T follicular helper cell (primary cell): ENCODE measurements around the gene SLC10A6.
"Not testable (repeated sequence)": the region's sequence is repeated elsewhere in the genome, so short reads cannot be mapped to it uniquely, and the experiment has no call there.

Experiments used
- DNase-seq: peaks from one replicate; pipeline ENCODE4 v3.0.0-alpha.2; 2020; ENCODE audit warnings: low read depth
- total RNA-seq, 2 experiments: gene quantifications; one replicate each; lab custom pipeline; 2026; lab: John Stamatoyannopoulos, UW

Gene SLC10A6
- 0 reads per million in 2 experiments for total RNA-seq

GRCh38 chr4:86848732-86849619, at the start of gene SLC10A6:
Gene SLC10A6, minus strand, starts transcription at chr4:86849384. Its CDS starts 269 bp downstream, at chr4:86849115.
- no peak for DNase-seq

- no peak for DNase-seq
These were observed 49.4 kb upstream of the SLC10A6 start for GRCh38 chr4:86898562-86898961.

GRCh38 chr4:86896596-86896995, 47.4 kb upstream of the SLC10A6 start:
- DNase-seq, result no peak

GRCh38 chr4:86895692-86896488, 46.7 kb upstream of the SLC10A6 start:
- no peak for DNase-seq

- DNase-seq, result no peak
These were observed 45.3 kb upstream of the SLC10A6 start for GRCh38 chr4:86894455-86894854.

- no peak for DNase-seq
These were observed 44.0 kb upstream of the SLC10A6 start for GRCh38 chr4:86893136-86893535.

GRCh38 chr4:86892636-86892960, 43.4 kb upstream of the SLC10A6 start:
- DNase-seq, result no peak

- DNase-seq, result no peak
These were observed 42.8 kb upstream of the SLC10A6 start, which contains the start of gene C4orf36 for GRCh38 chr4:86891762-86892635. Gene C4orf36, minus strand, starts transcription at chr4:86892422. Its CDS starts 902 bp downstream, at chr4:86891520.

- no peak for DNase-seq
These were observed 41.6 kb upstream of the SLC10A6 start for GRCh38 chr4:86890790-86891189.

- DNase-seq, result no peak
These were observed 30.5 kb upstream of the SLC10A6 start for GRCh38 chr4:86879641-86880040.

- no peak for DNase-seq
These were observed 29.5 kb upstream of the SLC10A6 start for GRCh38 chr4:86878640-86879039.

GRCh38 chr4:86876894-86877685, 27.9 kb upstream of the SLC10A6 start:
- no peak for DNase-seq

- DNase-seq, result not testable (repeated sequence)
These were observed 26.3 kb upstream of the SLC10A6 start for GRCh38 chr4:86875436-86875835.

- no peak for DNase-seq
These were observed 23.0 kb upstream of the SLC10A6 start for GRCh38 chr4:86872135-86872534.

- no peak for DNase-seq
These were observed 21.4 kb upstream of the SLC10A6 start for GRCh38 chr4:86870442-86871069.

- no peak for DNase-seq
These were observed 8.3 kb upstream of the SLC10A6 start for GRCh38 chr4:86857341-86858052.

- DNase-seq, result no peak
These were observed 7.7 kb upstream of the SLC10A6 start for GRCh38 chr4:86856896-86857295.

- no peak for DNase-seq
These were observed 6.4 kb upstream of the SLC10A6 start for GRCh38 chr4:86855572-86855971.

- DNase-seq, result no peak
These were observed 4.0 kb upstream of the SLC10A6 start for GRCh38 chr4:86853209-86853608.

- no peak for DNase-seq
These were observed 1.0 kb downstream of the SLC10A6 start for GRCh38 chr4:86848136-86848535.
